ENCODE results near the gene MBNL2. TPM values are rescaled to one million over a fixed set of nuclear protein-coding genes. Genes with fewer than 3 reads are reported as not detected.

Gene MBNL2
- total and polyA plus RNA-seq, 2 of the 13 experiments (the other 11 are each of a cell fraction or from before 2014, with no cell fraction given): 30.8 to 59.0 TPM

GRCh38 chr13:97434397-97435201, 212.5 kb downstream of the MBNL2 start (continued):
- no peak for TF ChIP-seq CAMTA2 (CRISPR knock-in tag; IDR thresholded peaks at IDR 0.05; ENCODE audit: borderline replicate concordance)
- TF ChIP-seq ZMYM2 (CRISPR knock-in tag; IDR thresholded peaks at IDR 0.05): no peak
- TF ChIP-seq ZNF468 (CRISPR knock-in tag; IDR thresholded peaks at IDR 0.05): no peak
- TF ChIP-seq, protein P1, sequence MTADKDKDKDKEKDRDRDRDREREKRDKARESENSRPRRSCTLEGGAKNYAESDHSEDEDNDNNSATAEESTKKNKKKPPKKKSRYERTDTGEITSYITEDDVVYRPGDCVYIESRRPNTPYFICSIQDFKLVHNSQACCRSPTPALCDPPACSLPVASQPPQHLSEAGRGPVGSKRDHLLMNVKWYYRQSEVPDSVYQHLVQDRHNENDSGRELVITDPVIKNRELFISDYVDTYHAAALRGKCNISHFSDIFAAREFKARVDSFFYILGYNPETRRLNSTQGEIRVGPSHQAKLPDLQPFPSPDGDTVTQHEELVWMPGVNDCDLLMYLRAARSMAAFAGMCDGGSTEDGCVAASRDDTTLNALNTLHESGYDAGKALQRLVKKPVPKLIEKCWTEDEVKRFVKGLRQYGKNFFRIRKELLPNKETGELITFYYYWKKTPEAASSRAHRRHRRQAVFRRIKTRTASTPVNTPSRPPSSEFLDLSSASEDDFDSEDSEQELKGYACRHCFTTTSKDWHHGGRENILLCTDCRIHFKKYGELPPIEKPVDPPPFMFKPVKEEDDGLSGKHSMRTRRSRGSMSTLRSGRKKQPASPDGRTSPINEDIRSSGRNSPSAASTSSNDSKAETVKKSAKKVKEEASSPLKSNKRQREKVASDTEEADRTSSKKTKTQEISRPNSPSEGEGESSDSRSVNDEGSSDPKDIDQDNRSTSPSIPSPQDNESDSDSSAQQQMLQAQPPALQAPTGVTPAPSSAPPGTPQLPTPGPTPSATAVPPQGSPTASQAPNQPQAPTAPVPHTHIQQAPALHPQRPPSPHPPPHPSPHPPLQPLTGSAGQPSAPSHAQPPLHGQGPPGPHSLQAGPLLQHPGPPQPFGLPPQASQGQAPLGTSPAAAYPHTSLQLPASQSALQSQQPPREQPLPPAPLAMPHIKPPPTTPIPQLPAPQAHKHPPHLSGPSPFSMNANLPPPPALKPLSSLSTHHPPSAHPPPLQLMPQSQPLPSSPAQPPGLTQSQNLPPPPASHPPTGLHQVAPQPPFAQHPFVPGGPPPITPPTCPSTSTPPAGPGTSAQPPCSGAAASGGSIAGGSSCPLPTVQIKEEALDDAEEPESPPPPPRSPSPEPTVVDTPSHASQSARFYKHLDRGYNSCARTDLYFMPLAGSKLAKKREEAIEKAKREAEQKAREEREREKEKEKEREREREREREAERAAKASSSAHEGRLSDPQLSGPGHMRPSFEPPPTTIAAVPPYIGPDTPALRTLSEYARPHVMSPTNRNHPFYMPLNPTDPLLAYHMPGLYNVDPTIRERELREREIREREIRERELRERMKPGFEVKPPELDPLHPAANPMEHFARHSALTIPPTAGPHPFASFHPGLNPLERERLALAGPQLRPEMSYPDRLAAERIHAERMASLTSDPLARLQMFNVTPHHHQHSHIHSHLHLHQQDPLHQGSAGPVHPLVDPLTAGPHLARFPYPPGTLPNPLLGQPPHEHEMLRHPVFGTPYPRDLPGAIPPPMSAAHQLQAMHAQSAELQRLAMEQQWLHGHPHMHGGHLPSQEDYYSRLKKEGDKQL (CRISPR knock-in tag; IDR thresholded peaks at IDR 0.05; ENCODE audit: low read depth): no peak
- TF ChIP-seq, protein P2, sequence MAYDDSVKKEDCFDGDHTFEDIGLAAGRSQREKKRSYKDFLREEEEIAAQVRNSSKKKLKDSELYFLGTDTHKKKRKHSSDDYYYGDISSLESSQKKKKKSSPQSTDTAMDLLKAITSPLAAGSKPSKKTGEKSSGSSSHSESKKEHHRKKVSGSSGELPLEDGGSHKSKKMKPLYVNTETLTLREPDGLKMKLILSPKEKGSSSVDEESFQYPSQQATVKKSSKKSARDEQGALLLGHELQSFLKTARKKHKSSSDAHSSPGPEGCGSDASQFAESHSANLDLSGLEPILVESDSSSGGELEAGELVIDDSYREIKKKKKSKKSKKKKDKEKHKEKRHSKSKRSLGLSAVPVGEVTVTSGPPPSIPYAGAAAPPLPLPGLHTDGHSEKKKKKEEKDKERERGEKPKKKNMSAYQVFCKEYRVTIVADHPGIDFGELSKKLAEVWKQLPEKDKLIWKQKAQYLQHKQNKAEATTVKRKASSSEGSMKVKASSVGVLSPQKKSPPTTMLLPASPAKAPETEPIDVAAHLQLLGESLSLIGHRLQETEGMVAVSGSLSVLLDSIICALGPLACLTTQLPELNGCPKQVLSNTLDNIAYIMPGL (CRISPR knock-in tag; IDR thresholded peaks at IDR 0.05; ENCODE audit: borderline replicate concordance in 1 of 2, low read depth in 1 of 2): 0 out of 4 replicates have a peak, but pooled peaks of 1 of the 2 experiments have one; percentile 18
- no peak for TF ChIP-seq BHLHE40 (IDR thresholded peaks at IDR 0.05; ENCODE audit: low read length)
- no peak for TF ChIP-seq KAT7 (CRISPR knock-in tag; IDR thresholded peaks at IDR 0.05; ENCODE audit: borderline replicate concordance)
- TF ChIP-seq SALL1 (CRISPR knock-in tag; IDR thresholded peaks at IDR 0.05): peak; percentile 46; the same call in 1 of the 2 replicates
- no peak for TF ChIP-seq ZNF646 (CRISPR knock-in tag; IDR thresholded peaks at IDR 0.05)
- no peak; the same call in 1 of the 2 replicates for TF ChIP-seq ZNF598 (CRISPR knock-in tag; IDR thresholded peaks at IDR 0.05; ENCODE audit: borderline replicate concordance)
- no peak for TF ChIP-seq JARID2 (CRISPR knock-in tag; IDR thresholded peaks at IDR 0.05; ENCODE audit: insufficient replicate concordance)
- TF ChIP-seq POLR2AphosphoS5 (IDR thresholded peaks at IDR 0.05; ENCODE audit: low read depth, low read length): no peak
- TF ChIP-seq SCMH1 (CRISPR knock-in tag; IDR thresholded peaks at IDR 0.05; ENCODE audit: borderline replicate concordance): no peak
- TF ChIP-seq ZFP62 (CRISPR knock-in tag; IDR thresholded peaks at IDR 0.05): no peak
